ENCODE results near the gene PROK2.

Gene PROK2

GRCh38 chr3:71805199-71805598, 20.3 kb upstream of the PROK2 start:
- H3K4me3 ChIP-seq (ENCODE audit: low read length) = no peak overlapping the region
- TF ChIP-seq, protein P1, sequence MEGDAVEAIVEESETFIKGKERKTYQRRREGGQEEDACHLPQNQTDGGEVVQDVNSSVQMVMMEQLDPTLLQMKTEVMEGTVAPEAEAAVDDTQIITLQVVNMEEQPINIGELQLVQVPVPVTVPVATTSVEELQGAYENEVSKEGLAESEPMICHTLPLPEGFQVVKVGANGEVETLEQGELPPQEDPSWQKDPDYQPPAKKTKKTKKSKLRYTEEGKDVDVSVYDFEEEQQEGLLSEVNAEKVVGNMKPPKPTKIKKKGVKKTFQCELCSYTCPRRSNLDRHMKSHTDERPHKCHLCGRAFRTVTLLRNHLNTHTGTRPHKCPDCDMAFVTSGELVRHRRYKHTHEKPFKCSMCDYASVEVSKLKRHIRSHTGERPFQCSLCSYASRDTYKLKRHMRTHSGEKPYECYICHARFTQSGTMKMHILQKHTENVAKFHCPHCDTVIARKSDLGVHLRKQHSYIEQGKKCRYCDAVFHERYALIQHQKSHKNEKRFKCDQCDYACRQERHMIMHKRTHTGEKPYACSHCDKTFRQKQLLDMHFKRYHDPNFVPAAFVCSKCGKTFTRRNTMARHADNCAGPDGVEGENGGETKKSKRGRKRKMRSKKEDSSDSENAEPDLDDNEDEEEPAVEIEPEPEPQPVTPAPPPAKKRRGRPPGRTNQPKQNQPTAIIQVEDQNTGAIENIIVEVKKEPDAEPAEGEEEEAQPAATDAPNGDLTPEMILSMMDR (conservative IDR thresholded peaks at IDR 0.05; ENCODE audit: low read depth, low read length) = no peak
- no peak for DNase-seq (ENCODE audit: low read depth)

DNA sequence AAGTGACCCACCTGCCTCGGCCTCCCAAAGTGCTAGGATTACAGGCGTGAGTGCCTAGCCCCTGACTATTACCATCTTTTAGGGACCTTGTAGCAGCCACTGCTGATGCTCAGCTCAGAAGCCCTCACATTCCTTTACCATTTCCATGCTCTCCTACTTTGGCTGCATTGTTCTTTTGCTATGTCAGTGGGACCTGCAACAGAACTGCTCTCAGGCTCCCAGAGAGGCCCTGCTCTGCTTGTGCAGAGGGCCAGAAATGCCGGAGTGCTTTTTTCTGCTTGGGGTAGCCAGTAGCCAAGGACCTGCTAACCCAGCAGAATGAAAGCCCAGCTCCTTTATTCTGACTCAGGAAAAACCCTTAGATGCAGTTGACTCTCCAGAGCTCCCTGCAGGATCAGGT, 18.3 kb upstream of the PROK2 start:
- TF ChIP-seq, protein P1 (conservative IDR thresholded peaks at IDR 0.05; ENCODE audit: low read depth, low read length) = no peak
- no peak overlapping the region for H3K4me3 ChIP-seq (ENCODE audit: low read length)
- no peak for DNase-seq (ENCODE audit: low read depth)

DNA sequence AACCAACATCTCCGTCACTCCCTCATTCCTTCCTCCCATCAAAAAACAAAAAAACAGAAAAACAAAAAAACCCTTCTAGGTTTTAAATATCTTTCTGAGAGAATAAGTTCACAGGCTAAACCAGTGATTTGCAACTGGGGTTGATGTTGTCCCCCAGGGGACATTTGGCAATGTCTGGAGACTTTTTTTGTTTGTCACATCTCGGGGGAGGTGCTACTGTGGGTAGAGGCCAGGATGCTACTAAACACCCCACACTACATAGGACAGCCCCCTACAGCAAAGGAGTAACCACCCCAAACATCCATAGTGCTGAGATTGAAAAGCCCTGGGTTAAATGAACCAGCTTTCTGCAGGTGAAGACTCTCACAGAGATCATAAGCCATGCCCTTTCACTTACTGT, 17.0 kb upstream of the PROK2 start:
- TF ChIP-seq, protein P1 (conservative IDR thresholded peaks at IDR 0.05; ENCODE audit: low read depth, low read length) = no peak
- no peak overlapping the region for H3K4me3 ChIP-seq (ENCODE audit: low read length)
- no peak for DNase-seq (ENCODE audit: low read depth)

- DNase-seq (ENCODE audit: low read depth) = no peak
- H3K4me3 ChIP-seq (ENCODE audit: low read length) = no peak overlapping the region
These were observed 15.1 kb upstream of the PROK2 start for GRCh38 chr3:71800023-71800422.

GRCh38 chr3:71797455-71797854, 12.5 kb upstream of the PROK2 start:
- TF ChIP-seq, protein P1 (conservative IDR thresholded peaks at IDR 0.05; ENCODE audit: low read depth, low read length) = no peak
- no peak overlapping the region for H3K4me3 ChIP-seq (ENCODE audit: low read length)

More at GRCh38 chr3:71800023-71800422, 15.1 kb upstream of the PROK2 start:
- TF ChIP-seq, protein P1 (conservative IDR thresholded peaks at IDR 0.05; ENCODE audit: low read depth, low read length) = no peak

DNA sequence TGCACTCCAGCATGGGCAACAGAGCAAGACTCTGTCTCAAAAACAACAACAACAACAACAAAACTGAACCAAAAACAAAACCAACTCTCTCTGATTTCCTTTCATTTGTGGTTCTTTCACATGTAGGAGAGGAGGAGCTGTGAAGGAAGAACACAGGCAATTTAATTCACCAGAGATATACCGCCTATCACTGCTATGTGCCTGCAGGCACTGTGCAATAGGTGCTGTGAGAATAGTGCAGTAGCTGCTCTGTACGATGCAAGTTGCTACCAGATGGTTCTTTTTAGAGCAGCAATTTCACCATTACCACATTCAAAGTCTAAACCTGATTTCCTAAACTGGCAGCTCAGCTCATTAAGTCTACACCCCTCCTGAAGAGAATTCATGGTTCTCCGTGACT, 11.3 kb upstream of the PROK2 start:
- no peak overlapping the region for H3K4me3 ChIP-seq (ENCODE audit: low read length)
- TF ChIP-seq, protein P1 (conservative IDR thresholded peaks at IDR 0.05; ENCODE audit: low read depth, low read length) = no peak
- DNase-seq (ENCODE audit: low read depth) = no peak

More at GRCh38 chr3:71797455-71797854, 12.5 kb upstream of the PROK2 start:
- no peak for DNase-seq (ENCODE audit: low read depth)

DNA sequence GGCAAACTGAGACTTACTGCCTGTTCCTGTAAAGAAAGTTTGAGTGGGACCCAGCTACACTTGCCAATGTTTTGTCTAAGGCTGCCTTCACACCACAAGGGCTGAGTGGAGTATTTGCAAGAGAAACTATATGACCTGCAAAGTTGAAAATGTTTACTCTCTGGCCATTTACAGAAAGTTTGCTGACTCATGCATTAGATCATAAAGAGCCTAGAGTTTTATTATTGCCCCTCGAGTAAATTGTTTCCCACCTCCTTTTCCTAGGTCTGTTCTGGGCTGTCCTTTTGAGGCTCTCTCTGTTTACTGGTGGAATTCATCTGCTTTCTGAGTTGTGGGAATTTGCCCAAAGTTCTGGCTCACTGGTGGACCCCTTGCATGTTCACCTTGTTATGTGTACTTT, 6.7 kb upstream of the PROK2 start:
- no peak overlapping the region for H3K4me3 ChIP-seq (ENCODE audit: low read length)
- TF ChIP-seq, protein P1 (conservative IDR thresholded peaks at IDR 0.05; ENCODE audit: low read depth, low read length) = no peak

More for the DNA sequence above, 6.7 kb upstream of the PROK2 start:
- DNase-seq (ENCODE audit: low read depth) = no peak

Measured in retinal pigment epithelial cell (primary cell).